Stimulated activated CD8-positive, alpha-beta memory T cell treated with anti-CD3 and anti-CD28 coated beads, Interleukin-4, amount 100 ng/mL, for 48 hours (primary cell): ENCODE measurements around the gene KCND3.

ENCODE experiments used
- DNase-seq: peaks from one replicate; pipeline ENCODE4 v3.0.0-alpha.2; 2020

The KCND3 gene

GRCh38 chr1:111988377-111988742 lies 1.1 kb downstream of the KCND3 start:
- DNase-seq, result no peak

- no peak for DNase-seq
Measured at GRCh38 chr1:111987502-111987901, 2.0 kb downstream of the KCND3 start.

GRCh38 chr1:111983500-111983899 lies 6.0 kb downstream of the KCND3 start:
- no peak for DNase-seq

GRCh38 chr1:111982428-111982827 lies 7.0 kb downstream of the KCND3 start:
- no peak for DNase-seq

- no peak for DNase-seq
Measured at GRCh38 chr1:111981871-111982270, 7.6 kb downstream of the KCND3 start.

DNA sequence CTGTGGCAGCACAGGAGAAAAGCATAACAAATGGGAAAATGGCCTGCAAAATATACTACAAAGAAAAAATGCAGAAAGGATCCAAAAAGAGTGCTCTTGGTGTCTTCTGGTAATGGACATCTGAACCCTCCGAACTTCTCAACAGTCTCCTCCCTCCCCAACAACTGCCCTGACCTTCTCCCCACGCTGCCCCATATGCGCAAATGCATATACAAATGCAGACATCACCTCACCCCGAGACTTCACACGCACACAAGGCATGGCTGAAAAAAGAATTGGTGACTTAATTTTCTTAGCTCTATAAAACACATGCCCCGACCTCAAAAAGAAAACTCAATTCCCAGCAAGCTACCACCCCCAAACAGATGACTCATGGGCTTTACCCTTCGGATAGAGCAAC lies 8.4 kb downstream of the KCND3 start:
- DNase-seq, result no peak

DNA sequence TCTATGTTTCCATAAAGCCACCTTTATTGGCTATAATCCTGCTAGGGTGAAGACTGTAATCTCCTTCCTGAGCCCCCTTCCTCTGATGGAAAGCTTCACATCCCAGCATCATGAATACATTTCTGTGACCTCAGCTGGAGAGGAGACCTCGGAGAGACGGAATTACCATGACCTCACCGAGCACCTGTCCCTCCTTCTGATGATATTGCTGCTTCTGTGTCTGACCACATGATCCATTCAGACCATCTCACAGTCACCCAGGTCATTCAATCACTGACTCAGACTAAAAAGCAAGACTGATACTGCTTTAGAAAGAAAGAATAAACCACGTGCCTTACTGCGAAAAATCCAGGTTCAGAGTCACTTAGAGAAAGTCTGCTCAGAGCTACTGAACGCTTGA lies 8.8 kb downstream of the KCND3 start:
- DNase-seq, result no peak

GRCh38 chr1:111978695-111979094 lies 10.8 kb downstream of the KCND3 start:
- no peak for DNase-seq

GRCh38 chr1:111977378-111977777 lies 12.1 kb downstream of the KCND3 start:
- no peak for DNase-seq

- DNase-seq, result no peak
Measured at GRCh38 chr1:111976842-111977241, 12.6 kb downstream of the KCND3 start.

GRCh38 chr1:111976332-111976731 lies 13.1 kb downstream of the KCND3 start:
- no peak for DNase-seq

- no peak for DNase-seq
Measured at GRCh38 chr1:111973150-111973790, 16.2 kb downstream of the KCND3 start.

DNA sequence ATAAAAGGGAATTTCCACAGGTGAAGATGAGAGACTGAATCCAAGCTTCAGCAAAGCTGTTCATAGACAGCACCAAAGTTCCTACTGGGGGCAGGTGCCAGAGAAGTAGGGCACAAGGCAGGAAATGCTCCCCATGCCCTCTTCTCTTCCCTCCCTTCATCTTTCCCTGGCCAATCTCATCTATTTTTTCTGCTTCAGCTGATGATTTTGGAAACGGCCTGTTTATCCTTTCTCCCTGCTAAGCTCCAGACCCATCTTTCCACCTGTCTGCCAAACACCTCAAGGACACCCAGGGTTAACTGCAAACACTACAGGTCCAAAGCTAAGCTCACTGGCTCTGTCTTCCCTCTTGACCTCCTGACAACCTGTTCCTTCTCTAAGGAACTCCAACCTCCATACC lies 18.1 kb downstream of the KCND3 start:
- no peak for DNase-seq

- no peak for DNase-seq
Measured at GRCh38 chr1:111968511-111968910, 21.0 kb downstream of the KCND3 start.

DNA sequence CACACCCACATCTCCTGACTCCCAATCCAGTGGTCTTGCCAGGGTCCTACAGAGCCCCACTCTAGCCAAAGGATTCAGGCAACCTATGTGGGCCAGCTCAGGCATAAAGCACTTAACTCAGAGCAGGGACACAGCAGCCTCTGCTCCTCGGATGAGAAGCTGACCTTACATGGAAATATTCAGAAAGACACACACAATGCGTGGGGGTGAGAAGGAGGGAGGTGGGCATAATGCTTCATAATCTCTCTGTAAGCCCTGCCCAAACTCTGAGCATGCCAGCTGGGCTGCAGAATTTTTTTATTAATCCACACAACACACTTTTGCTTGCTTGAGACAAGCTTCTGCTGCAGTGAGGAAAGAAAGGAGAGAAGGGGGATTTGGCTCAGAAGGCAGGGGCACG lies 21.6 kb downstream of the KCND3 start:
- DNase-seq, result no peak

- DNase-seq, result no peak
Measured at GRCh38 chr1:111967067-111967690, 22.3 kb downstream of the KCND3 start.

GRCh38 chr1:111965781-111966443 lies 23.6 kb downstream of the KCND3 start:
- DNase-seq, result no peak

DNA sequence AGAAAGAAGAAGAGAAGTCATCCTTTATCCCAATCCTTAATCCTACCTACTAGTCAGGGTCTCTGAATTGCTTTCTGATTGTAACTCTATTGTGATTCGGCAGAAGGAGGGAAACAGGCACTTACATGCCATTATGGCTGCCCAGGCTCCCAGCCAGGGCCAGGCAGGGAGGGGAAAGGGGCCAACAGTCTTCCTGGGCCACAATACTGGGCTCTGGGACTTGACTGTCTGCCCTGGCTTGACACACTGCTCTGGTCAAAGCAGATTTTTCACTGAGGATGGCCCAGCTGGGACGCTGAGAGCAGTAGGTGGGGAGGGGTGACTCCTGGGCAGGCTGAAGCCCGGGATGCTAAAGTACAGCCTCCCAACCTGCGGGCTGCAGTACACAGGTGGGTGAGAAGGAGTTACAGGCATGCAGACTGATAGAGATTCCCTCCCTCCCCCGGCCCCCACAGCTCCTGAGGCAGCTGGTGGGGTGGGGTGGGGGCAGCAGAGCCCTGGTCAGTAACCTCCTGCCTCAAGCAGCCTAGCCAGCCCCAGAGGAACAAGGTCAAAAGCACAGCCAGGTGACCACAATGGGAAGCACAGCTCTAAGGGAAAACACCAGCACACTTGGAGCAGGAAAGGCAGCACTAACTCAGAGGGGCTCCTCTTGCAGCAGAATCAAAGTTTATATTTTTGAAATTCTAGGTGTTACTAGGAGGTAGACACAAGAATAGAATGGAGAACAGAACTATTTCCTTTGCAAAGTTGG lies 25.3 kb downstream of the KCND3 start:
- DNase-seq, result no peak

- DNase-seq, result no peak
Measured at GRCh38 chr1:111961773-111962565, 27.5 kb downstream of the KCND3 start.

GRCh38 chr1:111961016-111961415 lies 28.5 kb downstream of the KCND3 start:
- no peak for DNase-seq

GRCh38 chr1:111959436-111959835 lies 30.0 kb downstream of the KCND3 start:
- no peak for DNase-seq

- no peak for DNase-seq
Measured at GRCh38 chr1:111958851-111959250, 30.6 kb downstream of the KCND3 start.

DNA sequence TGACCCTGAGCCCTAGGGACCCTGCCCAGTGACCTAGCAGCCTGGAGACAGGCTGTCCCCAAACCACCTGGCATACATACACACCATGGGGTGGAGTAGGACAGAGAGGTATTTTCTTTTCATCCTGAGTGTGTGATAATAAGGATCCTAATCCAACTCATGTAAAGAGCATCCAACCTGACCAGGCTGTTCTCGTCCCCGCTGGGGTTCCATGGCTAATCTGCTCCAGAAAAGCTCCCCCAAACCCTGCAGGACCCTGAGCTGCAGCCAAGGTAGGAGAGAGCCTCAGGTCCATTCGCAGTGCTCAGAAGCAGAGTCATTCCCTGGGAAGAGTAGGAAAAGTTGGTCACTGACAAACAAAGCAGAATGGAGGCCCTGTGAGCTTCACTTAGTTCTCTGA lies 31.4 kb downstream of the KCND3 start:
- DNase-seq, result no peak
